HG03457 (cell line): ENCODE results near the gene VOPP1.

Experiments
- ATAC-seq: cut with Tn5 transposase; IDR thresholded peaks from one replicate; pipeline ENCODE4 v1.9.1; 2021; ENCODE audit warnings: moderate number of reproducible peaks; ENCODE audit not compliant: unreplicated experiment

Gene VOPP1

GRCh38 chr7:55440040-55440690, 132.1 kb downstream of the VOPP1 start:
- no peak for ATAC-seq

- ATAC-seq, result no peak
Observed at GRCh38 chr7:55439627-55440026, 132.7 kb downstream of the VOPP1 start.

- no peak for ATAC-seq
Observed at GRCh38 chr7:55438757-55439525, 133.4 kb downstream of the VOPP1 start.

- ATAC-seq, result no peak
Observed at GRCh38 chr7:55438085-55438756, 134.1 kb downstream of the VOPP1 start.

- no peak for ATAC-seq
Observed at GRCh38 chr7:55437375-55437774, 134.9 kb downstream of the VOPP1 start.

GRCh38 chr7:55436457-55436856, 135.8 kb downstream of the VOPP1 start:
- ATAC-seq, result no peak

GRCh38 chr7:55435466-55435865, 136.8 kb downstream of the VOPP1 start:
- ATAC-seq, result no peak

GRCh38 chr7:55432939-55433784, 139.1 kb downstream of the VOPP1 start:
- ATAC-seq, result no peak

- no peak for ATAC-seq
Observed at GRCh38 chr7:55432506-55432905, 139.8 kb downstream of the VOPP1 start.

- ATAC-seq, result no peak
Observed at GRCh38 chr7:55431898-55432297, 140.4 kb downstream of the VOPP1 start.

GRCh38 chr7:55429835-55430499, 142.3 kb downstream of the VOPP1 start:
- no peak for ATAC-seq

GRCh38 chr7:55427800-55428199, 144.5 kb downstream of the VOPP1 start:
- ATAC-seq, result no peak

GRCh38 chr7:55427342-55427741, 145.0 kb downstream of the VOPP1 start:
- ATAC-seq, result no peak

- no peak for ATAC-seq
Observed at GRCh38 chr7:55426676-55427075, 145.6 kb downstream of the VOPP1 start.

GRCh38 chr7:55425141-55425752, 147.1 kb downstream of the VOPP1 start:
- ATAC-seq, result no peak

GRCh38 chr7:55423891-55424290, 148.4 kb downstream of the VOPP1 start:
- ATAC-seq, result no peak

- ATAC-seq, result no peak
Observed at GRCh38 chr7:55423277-55423711, 149.0 kb downstream of the VOPP1 start.
